Stimulated activated CD8-positive, alpha-beta memory T cell treated with anti-CD3 and anti-CD28 coated beads, Interleukin-7, amount 100 ng/mL, for 4 hours (primary cell): ENCODE measurements around the gene MCM9.
A peak's percentile ranks its signal among the peaks of the same experiment; 100 is the strongest.

ENCODE experiments used
- DNase-seq, 2 donors: peaks; one replicate each; pipeline ENCODE4 v3.0.0-alpha.2; 2020; ENCODE audit warnings: low read depth in 2 of 2

The MCM9 gene

DNA sequence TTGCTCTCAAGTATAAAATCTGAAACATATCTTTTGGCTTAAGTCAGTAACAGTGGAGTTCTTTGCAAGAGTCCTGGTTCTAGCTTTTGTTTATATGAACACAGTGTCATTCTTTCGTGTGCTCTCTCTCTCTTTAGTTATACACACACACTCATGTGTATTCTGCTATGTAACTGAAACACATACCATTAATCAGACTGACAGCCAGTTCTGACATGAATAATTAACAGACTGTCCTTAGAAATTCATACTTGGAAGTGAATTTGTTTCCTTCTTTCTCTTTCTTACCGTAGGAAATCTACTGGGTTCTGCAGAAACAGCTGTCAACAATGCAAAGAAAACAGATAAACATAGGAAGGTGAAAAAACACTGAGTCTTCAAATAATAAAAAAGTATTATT, 2.5 kb downstream of the MCM9 start:
- DNase-seq: no peak

DNA sequence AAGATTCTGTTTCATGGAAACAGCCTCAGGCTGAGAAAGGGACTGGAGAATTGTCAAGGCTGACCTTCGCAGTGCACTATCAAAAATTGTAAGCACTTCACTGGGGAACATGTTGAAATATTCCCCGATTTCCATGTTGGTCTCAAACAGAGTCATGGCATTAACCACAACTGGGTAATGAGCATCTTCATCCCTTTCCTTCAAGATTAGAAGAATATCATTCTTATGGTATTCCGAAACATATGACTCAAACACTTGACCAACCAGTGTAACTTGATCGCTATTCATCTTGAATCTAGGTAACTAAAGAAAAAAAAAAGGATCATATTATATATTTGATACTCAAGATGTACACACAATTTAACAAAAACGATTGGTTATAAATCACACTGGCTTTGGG, 3.5 kb downstream of the MCM9 start:
- DNase-seq: no peak

DNA sequence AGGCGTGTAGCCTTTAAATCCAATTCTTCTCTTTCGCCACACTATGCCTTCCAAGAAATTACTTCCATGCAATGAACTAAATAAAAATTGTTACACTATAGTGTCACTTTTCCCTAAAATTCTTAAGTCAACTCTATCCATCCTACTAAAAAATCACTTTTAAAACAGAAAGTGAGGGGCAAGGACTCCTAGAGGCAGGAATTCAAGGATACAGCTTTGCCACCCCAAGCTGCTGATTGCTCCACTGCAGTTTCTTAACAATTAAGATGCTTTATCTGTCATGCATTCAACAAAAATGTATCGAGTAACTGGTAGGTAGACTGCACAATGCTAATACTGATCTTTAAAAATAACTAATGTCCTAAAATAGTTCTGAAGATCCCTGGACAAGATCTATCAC, 4.3 kb downstream of the MCM9 start:
- DNase-seq: no peak

DNA sequence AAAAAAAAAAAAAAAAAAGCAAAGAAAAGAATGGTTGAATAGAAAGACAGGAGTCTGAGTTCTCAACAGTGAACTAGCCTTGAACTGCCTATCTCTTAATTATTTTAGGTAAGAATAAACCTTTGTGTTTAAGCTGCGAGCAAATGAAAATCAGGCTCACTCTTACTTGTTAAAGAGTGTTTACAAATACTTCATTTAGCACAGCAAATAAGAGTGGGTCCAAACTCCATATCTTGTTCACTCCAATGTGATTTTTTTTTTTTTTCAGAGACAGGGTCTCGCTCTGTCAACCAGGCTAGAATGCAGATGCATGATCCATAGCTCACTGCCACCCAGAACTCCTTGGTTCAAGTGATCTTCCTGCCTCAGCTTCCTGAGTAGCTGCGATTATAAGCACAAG, 11.9 kb downstream of the MCM9 start:
- no peak for DNase-seq

DNA sequence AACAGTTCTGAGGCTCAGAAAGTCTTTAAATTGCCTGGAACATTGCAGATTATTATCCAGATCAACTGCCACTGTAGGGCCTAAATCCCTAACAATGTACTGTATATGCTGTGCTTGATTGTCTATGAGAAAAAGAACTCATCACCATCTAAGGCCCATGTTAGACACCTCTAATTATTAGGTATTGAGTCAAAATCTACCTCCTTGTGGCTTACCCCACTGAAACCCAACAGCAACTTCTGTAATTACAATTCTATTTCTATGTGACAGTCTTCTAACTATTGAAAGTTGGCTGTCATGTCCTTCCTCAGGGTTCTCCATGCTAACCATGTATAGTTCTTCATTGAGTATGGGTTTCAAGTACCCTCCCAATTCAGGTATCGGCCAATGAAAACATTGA, 13.9 kb downstream of the MCM9 start:
- DNase-seq: no peak

DNA sequence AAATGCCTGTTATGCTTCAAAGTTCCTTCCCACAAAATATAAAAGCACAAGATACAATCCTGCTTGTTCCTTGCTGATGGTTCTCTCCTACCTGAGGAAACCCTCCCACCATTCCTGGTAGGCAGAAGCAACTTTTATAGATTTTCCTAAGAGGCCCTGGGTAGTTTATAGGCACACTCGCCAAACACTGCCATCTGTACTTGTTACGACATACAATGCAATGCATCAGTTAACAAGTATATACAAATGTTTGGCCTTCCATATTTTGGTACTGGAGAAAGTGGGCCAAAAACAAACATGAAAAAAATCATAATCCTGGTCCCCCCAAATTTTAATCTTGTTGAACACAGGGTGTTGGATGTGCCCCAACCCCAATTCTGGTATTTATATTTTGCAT, 16.6 kb downstream of the MCM9 start:
- no peak for DNase-seq

DNA sequence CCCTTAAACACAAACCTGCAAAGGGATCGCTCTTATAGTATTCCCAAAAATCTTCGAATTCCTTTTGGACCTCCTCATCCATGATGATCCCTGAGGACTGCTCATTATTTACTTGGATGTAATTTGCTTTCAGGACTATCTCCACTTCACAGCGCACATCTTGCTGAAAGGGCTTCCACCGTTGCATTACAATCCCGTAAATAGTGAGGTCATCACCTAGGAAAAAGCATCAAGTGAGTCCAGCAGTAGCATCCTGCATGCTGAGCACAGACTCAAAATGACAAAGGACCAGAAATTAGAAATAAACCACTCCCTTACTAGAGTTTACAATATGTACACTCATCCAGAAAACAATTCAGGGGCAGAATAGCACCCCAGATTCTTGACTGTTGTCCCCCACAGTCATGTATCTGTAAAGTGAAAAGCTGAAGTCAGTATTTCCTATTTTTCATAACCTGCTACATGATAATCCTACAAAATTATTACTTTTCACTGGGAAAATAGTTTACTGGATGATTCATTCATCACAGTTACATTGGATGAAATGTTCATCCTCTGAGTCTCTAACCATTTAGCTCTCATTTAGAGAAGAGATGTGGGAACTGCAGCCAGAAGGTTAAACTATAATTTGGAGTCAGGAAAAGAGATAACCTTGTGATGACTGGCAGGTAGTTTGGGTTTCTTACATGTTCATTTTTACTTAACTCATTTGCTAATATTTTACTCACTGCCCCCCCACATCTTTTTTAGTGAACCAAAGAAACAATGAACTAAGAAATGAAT, 17.2 kb downstream of the MCM9 start:
- DNase-seq: no peak

DNA sequence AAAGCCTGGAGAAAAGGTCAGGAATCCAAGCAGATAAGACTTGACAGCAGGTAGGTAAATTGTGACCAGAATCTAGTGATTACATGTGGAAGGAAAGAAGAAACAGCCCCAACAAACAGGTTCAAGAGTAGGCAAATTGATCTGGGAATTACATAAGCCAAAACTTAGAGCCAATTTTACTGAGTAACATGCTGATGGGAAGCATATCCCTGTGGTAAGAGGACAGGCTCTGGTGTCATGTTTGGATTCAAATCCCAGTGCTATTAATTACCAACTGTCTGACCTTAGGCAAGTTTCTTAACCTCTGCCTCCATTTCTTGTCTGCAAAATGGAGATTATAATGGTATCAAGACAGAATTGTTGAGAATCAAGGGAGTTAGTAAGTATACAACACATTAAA, 20.4 kb downstream of the MCM9 start:
- no peak for DNase-seq

DNA sequence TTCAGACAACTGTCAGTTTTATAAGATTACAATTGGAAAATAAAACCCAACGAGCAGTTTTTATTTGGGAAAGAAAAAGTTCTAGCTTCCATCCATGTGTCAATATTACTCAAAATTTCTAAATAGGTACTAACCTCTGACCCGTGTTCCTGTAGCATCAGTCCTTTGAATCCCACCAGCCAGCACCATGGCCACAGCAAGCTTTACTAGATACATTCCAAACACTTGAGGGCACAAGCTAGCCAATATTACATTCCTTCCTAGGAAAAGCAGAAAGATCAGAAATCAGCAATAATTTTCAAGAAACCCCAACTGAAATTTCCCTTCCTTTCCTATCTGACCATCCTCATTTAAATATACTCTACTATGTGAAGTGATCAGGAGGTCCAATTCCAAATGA, 21.8 kb downstream of the MCM9 start:
- no peak for DNase-seq

DNA sequence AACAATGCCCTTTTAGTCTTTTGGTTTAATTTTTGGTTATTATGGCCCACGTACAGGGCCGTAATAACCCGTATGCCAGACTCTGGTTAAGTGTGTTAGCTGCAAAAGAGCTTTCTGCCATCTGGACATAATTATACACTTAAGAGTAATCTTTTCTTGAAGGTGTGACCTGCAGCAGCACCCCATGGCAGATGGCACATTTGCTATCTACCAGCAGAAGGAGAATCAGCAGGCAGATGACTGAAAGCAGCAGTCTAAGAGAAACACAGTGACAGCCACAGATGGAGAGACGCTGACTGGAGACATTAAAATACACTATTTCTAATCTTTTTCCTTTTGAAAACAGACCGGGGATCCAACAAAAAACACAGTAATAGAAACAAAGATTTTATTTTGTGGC, 22.3 kb downstream of the MCM9 start:
- no peak for DNase-seq

DNA sequence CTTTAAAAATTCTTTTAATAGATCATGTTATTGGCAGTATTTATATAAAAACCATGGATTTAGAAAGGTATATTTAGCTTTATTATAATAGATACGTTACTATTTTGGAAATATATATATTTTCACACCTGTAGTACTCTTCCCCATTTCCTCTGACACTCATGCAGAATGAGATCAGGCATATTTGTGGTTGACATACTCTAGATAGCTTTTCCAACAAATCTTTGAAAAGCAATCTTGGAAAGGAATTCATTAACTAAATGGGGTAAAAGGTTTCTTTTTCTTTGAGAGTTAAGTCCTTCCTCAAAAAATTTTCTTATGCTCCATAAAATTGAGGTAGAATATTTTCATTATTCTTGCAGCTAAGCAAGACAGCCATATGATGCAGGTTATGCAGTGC, 26.5 kb downstream of the MCM9 start:
- no peak for DNase-seq

DNA sequence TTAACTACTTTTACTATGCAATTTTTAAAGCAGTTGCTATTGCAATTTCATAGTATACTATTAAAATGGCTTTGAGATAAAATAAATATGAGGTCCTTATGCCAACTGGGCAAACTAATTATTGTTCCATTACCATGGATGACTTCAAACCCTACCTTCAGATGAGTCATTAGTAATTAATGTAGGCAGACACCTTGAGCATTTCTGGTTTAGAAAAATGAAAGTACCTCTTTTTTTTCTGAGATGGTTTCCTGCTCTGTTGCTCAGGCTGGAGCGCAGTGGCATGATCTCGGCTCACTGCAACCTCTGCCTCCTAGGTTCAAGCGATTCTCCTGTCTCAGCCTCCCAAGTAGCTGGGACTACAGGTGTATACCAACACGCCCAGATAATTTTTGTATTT, 29.1 kb downstream of the MCM9 start:
- DNase-seq: no peak

DNA sequence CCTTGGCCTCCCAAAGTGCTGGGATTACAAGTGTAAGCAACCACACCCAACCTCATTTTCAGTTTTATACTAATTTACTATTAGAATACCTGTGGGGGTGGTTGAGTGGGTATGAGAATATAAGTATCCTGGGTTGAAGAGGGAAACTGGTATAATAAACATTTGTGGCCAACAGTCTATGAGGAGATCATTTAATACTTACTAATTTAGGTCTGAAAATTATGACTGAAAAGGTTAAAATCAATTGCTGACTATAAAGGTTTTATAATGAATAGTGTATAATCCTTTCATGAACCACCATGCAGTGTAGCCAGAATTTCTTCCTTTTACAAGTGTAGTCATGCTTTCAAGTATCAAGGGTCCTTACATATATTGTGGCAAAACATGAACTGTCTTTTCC, 29.9 kb downstream of the MCM9 start:
- no peak for DNase-seq

DNA sequence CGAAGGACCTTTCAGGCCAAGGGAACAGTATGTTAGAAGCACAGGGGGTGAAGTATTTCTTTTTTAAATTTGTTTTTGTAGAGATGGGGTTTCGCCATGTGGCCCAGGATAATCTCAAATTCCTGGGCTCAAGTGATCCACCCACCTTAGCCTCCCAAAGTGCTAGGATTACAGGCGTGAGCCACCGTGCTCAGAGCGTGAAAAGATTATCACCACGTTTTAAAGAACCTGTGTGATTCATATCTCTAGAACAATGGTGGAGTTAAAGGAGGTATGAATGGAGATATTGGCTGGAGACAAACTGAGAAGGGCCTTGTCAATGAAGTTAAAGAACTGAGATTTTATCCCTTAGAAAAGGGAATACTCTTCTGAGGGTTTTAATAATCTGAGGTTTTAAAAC, 31.3 kb downstream of the MCM9 start:
- no peak for DNase-seq

DNA sequence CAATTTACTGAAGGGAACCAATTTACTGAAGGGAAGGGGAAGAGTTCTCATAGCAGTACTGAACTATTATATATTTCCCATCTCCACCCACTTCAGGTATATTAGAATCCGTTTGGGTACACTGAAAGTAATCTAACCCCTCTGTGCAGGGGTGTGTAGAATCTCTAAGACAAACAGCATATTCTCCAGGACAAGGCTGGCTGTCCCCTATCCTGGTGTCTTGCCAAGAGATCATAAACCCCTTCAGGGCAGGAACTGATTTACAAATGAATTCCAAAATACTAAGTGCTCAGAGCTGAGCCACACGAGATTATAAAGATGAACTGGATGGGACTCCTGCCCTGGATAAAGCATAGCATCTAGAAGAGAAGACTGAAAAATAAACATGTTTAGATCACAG, 31.8 kb downstream of the MCM9 start:
- DNase-seq: no peak

DNA sequence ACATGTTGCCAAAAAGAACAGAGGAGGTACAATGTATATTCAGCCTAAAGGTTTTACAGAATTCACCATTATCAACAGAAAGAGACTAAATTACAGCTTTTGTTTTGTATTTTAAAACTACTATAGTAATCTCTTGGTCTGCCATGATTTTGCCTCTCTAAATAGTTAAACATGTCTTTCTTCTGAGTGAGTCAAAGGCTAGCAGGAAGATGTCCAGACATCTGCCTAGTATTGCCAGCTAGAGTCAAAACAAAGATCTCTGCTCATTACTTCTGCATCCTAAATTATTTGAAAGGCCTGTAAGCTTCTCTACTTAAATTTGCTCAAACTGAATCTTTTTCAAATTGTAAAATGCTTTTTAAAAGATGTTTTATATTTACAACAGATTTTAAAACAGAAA, 32.2 kb downstream of the MCM9 start:
- no peak for DNase-seq

DNA sequence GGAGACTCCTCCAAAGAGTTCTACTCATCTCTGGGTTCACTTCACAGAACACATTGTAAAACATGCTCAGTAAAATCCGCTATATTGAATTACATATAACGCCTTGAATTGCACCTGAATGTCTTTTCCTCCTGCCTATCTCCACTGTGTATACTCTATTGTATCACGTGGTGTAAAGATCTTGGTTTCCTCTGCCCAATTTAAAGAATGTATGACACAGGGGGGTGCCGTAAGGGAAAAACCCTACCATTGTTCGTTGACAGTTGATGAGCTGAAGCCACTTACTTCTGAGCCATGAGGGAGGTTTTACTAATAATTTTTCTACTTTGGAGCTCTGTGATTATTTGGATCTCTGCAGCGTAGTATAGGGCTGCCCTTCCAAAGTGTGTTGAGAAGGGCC, 35.0 kb downstream of the MCM9 start:
- no peak for DNase-seq

DNA sequence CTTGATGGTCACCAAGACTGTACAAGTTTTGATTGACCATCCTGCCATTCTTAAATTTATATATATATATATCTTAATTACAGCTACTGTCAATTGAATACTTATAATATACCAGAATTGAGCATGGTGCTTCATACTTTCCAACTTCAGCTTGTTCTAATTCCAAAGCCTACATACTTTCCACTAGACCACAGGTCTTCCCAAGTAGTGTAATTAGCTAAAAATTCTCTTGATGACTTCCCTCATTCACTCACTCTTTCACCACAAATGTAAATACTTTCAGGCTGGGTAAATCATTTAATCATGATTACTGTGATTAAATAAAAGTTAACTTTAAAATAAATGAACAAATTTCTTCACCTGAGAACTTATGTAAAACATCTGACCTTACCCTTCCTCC, 37.6 kb downstream of the MCM9 start:
- DNase-seq: no peak

DNA sequence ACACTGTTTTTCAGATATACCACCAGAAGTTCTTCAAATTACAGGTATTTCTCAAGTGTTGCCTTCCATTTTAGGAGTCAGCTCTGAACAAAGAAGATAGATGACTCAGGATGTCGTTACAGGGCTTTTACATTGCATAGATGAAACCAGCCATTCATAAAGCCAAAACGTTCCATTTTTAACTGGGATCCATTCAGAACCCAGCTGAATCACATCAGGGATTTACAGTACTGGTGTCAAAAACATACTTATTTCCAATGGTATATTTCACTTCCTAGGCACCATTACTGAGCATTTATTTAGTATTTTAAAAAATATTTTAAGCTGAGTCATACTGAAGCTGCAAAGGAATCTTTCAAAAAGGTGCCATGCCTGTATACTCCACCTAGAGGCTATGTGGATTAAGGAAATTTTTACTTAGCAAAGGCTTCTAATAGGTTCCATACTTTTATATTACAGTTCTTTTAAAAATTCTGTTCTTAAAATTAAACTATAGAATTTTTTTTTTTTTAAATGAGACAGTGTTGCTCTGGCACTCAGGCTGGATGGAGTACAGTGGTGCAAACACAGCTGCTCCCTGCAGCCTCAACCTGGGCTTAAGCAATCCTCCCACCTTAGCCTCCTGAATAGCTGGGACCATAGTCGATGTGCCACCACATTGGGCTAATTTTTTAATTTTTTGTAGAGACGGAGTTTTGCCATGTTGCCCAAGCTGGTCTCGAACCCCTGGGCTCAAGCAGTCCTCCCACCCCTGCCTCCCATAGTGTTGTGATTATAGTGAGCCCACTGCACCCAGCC, 38.4 kb downstream of the MCM9 start:
- DNase-seq: no peak

DNA sequence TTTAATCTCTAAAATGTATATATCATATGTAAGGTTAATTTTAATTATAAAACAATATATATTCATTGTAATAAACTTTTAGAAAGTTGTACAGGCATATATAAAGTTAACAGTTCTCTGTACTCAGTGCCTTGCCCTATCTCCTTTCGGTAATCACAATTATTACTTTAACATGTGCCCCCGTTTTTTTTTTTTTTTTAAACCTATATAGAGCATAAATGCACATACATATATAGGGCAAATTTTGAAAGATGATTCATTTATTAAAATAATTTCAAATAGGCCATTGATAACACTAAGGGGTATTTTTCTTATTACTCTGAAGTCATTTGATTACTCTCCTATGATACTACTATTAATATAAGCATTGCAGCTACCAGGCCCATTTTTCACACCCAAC, 39.1 kb downstream of the MCM9 start:
- no peak for DNase-seq

DNA sequence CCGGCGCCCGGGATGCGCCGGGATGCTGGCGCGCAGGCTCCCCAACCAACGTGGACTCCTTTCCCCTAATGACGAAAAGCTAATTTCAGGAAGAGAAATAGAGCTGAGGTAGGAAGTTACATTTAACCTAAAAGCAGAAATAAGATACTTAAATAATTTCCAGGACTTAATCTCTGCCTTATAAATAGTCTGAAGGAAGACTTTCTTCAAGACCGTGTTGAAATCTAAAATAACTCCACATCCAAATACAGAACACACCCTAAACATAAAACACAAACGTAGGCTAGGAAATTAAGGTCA, 39.7 kb downstream of the MCM9 start:
- no peak for DNase-seq

DNA sequence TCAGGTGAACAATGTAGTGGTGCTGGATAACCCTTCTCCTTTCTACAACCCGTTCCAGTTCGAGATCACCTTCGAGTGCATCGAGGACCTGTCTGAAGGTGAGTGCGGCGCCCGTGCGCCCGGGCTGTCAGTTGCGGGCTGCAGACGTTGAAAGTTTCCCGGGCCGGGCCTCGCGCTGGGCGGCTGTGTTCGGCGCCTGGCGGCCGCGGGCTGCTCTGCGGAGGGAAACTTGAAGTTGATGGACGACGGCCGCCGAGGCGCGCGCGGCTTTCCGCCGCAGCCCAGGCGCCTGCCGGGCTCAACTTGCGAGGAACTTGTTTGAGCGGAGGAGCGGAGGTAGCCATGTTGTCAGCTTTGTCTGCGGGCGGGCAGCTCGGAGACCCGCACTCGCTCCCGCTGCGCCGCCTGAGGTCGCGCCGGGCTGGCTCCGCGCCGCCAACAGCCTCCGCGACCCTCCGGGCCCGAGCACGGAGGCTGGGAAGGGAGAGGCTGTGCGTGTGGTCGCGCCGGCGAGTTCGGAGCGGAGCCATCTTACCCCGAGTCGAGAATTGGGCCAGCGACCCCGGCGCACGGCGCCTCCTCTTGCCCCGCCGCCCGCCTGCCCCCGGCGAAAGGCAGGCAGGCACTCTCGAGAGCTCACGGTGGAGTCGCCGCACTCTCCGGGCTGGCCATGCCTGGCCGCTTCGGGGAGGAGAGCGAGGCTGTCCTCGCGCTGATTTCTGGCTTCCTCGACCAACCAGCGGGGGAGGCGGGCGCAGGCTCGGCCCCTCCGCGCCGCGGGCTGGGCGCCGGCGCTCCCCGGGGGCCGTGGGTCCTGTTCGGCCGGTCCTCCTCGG, 40.3 kb downstream of the MCM9 start:
- DNase-seq: peak; percentile 15 to 49
